GM18951 (cell line): ENCODE results near the gene NR1D2.
"Not testable (repeated sequence)": the region's sequence is repeated elsewhere in the genome, so short reads cannot be mapped to it uniquely, and the experiment has no call there.

ENCODE experiments used
- POLR2A ChIP-seq: IDR thresholded peaks from 4 replicates; pipeline ENCODE4 v1.6.1; 2011; ENCODE audit warnings: mild to moderate bottlenecking; ENCODE audit not compliant: insufficient read length, insufficient read depth; ENCODE audit errors: extremely low read depth
- in situ Hi-C: fragments of 300-500 bp; cut with MboI; formaldehyde crosslinking; loops from one replicate; pipeline ENCODE4 v1.12.0; 2022; ENCODE audit warnings: low sequenced_read_pairs, mixed read lengths, inconsistent platforms; ENCODE audit not compliant: unreplicated experiment

The NR1D2 gene

GRCh38 chr3:24020036-24020691, 75.1 kb downstream of the NR1D2 start:
- no peak for TF ChIP-seq POLR2A
- in situ Hi-C loops: no loop called here

DNA sequence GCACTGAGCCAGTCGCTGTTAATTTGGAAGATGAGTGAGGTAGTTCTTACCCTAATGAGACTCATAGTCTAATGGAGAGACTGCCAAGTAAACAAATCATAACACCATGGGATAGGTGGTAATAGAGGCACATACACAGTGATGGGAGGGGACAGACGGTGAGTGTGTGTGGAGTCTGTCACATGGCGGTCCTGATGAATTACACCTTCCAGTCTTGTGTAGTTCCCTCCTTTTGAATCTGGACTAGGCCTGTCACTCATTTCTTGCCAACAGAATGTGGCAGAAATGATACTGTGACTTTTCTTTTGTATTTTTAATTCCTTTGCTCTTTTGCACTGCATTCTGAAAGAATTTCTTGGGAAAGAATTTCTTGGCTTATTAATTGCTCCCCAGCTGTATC, 78.1 kb downstream of the NR1D2 start:
- in situ Hi-C loops: no loop called here
- no peak for TF ChIP-seq POLR2A

DNA sequence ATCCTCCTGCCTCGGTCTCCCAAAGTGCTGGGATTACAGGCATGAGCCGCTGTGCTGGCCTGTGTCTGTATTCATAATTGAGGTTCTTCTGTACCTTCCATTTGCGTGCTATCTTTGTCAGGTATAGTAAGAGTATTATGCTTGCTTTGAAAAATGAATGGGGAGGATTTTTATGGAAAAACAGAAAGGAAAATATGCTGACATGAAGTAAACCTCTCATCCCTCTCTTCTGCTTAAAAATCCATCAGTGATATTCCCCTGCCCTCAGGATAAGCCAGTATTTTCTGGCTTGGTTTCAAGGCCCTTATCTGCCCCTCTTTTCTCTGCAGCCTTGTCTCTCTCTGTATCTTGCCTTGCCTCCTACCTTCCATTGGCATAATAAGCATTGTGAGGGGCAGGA, 80.7 kb downstream of the NR1D2 start:
- in situ Hi-C loops: no loop called here
- TF ChIP-seq POLR2A: no peak

GRCh38 chr3:24026665-24027064, 81.6 kb downstream of the NR1D2 start:
- in situ Hi-C loops: not testable (repeated sequence)

DNA sequence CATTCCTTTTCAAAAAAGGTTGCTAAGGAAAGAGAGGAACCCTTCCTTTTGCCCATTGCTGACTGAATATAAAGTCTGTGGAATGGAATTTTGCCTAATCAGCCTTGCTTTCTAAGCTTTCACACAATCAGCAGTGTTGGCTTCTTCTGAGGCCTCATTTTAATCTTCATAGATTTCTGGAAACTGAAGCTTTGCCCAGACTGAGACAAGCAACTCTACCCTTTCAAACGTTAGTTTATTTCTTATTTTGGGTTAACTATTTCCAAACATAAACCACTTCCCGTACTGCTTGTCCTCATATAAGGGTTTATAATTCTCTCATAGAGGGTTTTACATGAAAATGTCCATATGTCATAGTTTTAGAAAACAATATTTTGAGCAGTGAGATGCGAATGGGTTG, 82.9 kb downstream of the NR1D2 start:
- TF ChIP-seq POLR2A: no peak
- in situ Hi-C loops: no loop called here
